ENCODE measurements around the gene SEC14L1.
A peak's percentile ranks its signal among the peaks of the same experiment; 100 is the strongest.

Gene SEC14L1

GRCh38 chr17:77129568-77130301 is 11.0 kb upstream of the SEC14L1 start:
- DNase-seq = no peak
- Histone ChIP-seq H3K9me3 (ENCODE audit: insufficient read depth, low read depth, low read length) (peaks cover 1% of the 10 kb centered on the region), H4K12ac (ENCODE audit: low read depth, low read length) (no peak overlapping the region), H3K4me3 (ENCODE audit: low read depth, low read length) (no peak overlapping the region), H3K27ac (ENCODE audit: low read depth, low read length) (no peak overlapping the region), H3K4me2 (ENCODE audit: low read length) (no peak overlapping the region), H3K36me3 (ENCODE audit: control insufficient read depth in 1 of 2, insufficient read depth in 2 of 2, low read length in 2 of 2) (no peaks in the 10 kb centered on the region), H2BK12ac (ENCODE audit: low read length) (no peak overlapping the region), H3K23ac (ENCODE audit: low read length) (no peak overlapping the region), H2AK5ac (ENCODE audit: low read length) (no peak overlapping the region), H2BK120ac (ENCODE audit: insufficient read depth, low read length, poor library complexity) (peak overlapping the region; percentile 17), H3K14ac (ENCODE audit: low read length) (no peak overlapping the region), H3K27me3 (ENCODE audit: insufficient read depth, low read length) (no peaks in the 10 kb centered on the region), H3K79me2 (ENCODE audit: control insufficient read depth, insufficient read depth, low read length, poor library complexity) (no peaks in the 10 kb centered on the region), H3K4me1 (ENCODE audit: control insufficient read depth in 1 of 2, insufficient read depth in 2 of 2, low read length in 2 of 2) (peaks cover 0 to 2% of the 10 kb centered on the region in 2 experiments), H3K9ac (ENCODE audit: low read length) (no peak overlapping the region), H3K4ac (ENCODE audit: low read depth, low read length) (no peak overlapping the region), H4K8ac (ENCODE audit: low read depth, low read length) (no peak overlapping the region), H3K18ac (ENCODE audit: low read length) (no peak overlapping the region), H2AFZ (ENCODE audit: insufficient read depth, low read length, poor library complexity) (no peak overlapping the region), H3K79me1 (ENCODE audit: low read length) (peaks cover 2% of the 10 kb centered on the region), H4K91ac (ENCODE audit: low read depth, low read length) (no peak overlapping the region), H2BK5ac (ENCODE audit: low read depth, low read length, poor library complexity) (no peak overlapping the region)
- WGBS (ENCODE audit: extremely low coverage, insufficient coverage, insufficient read length) = no CpG with 5 or more reads among the region's 13 CpGs

DNA sequence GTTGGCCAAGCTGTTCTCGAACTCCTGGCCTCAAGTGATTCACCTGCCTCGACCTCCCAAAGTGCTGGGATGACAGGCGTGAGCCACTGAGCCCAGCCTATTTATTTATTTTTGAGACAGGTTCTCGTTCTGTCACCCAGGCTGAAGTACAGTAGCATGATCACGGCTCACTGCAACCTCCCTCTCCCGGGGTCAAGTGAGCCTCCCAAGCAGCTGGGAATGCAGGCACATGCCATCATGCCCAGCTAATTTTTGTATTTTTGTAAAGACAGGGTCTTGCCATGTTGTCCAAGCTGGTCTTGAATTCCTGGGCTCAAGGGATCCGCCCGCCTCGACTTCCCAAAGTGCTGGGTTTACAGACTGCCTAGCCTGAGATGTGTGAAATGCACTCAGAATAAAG is 10.2 kb upstream of the SEC14L1 start:
- peaks cover 1% of the 10 kb centered on the region for H3K9me3 ChIP-seq (ENCODE audit: insufficient read depth, low read depth, low read length)
- H3K4me2 ChIP-seq (ENCODE audit: low read length) = no peak overlapping the region
- H3K79me1 ChIP-seq (ENCODE audit: low read length) = peaks cover 2% of the 10 kb centered on the region
- H4K12ac ChIP-seq (ENCODE audit: low read depth, low read length) = no peak overlapping the region
- H3K18ac ChIP-seq (ENCODE audit: low read length) = no peak overlapping the region
- no peak overlapping the region for H2BK5ac ChIP-seq (ENCODE audit: low read depth, low read length, poor library complexity)
- no peaks in the 10 kb centered on the region for H3K79me2 ChIP-seq (ENCODE audit: control insufficient read depth, insufficient read depth, low read length, poor library complexity)
- no peak overlapping the region for H3K4me3 ChIP-seq (ENCODE audit: low read depth, low read length)
- no peak overlapping the region for H2AFZ ChIP-seq (ENCODE audit: insufficient read depth, low read length, poor library complexity)
- H3K9ac ChIP-seq (ENCODE audit: low read length) = no peak overlapping the region
- H3K4ac ChIP-seq (ENCODE audit: low read depth, low read length) = no peak overlapping the region
- H4K8ac ChIP-seq (ENCODE audit: low read depth, low read length) = no peak overlapping the region
- no peak overlapping the region for H3K27ac ChIP-seq (ENCODE audit: low read depth, low read length)
- H4K91ac ChIP-seq (ENCODE audit: low read depth, low read length) = no peak overlapping the region
- H3K4me1 ChIP-seq (ENCODE audit: control insufficient read depth in 1 of 2, insufficient read depth in 2 of 2, low read length in 2 of 2) = peaks cover 0 to 2% of the 10 kb centered on the region in 2 experiments
- no peaks in the 10 kb centered on the region for H3K27me3 ChIP-seq (ENCODE audit: insufficient read depth, low read length)
- H2AK5ac ChIP-seq (ENCODE audit: low read length) = no peak overlapping the region
- H3K23ac ChIP-seq (ENCODE audit: low read length) = no peak overlapping the region
- H3K36me3 ChIP-seq (ENCODE audit: control insufficient read depth in 1 of 2, insufficient read depth in 2 of 2, low read length in 2 of 2) = no peaks in the 10 kb centered on the region
- no peak overlapping the region for H2BK120ac ChIP-seq (ENCODE audit: insufficient read depth, low read length, poor library complexity)
- WGBS (ENCODE audit: extremely low coverage, insufficient coverage, insufficient read length) = no CpG with 5 or more reads among the region's 9 CpGs
- no peak overlapping the region for H3K14ac ChIP-seq (ENCODE audit: low read length)
- no peak overlapping the region for H2BK12ac ChIP-seq (ENCODE audit: low read length)
- no peak for DNase-seq

GRCh38 chr17:77131904-77132303 is 8.9 kb upstream of the SEC14L1 start:
- Histone ChIP-seq H3K4me2 (ENCODE audit: low read length) (no peak overlapping the region), H3K36me3 (ENCODE audit: control insufficient read depth in 1 of 2, insufficient read depth in 2 of 2, low read length in 2 of 2) (no peaks in the 10 kb centered on the region), H4K91ac (ENCODE audit: low read depth, low read length) (no peak overlapping the region), H2BK5ac (ENCODE audit: low read depth, low read length, poor library complexity) (no peak overlapping the region), H2AK5ac (ENCODE audit: low read length) (no peak overlapping the region), H3K9me3 (ENCODE audit: insufficient read depth, low read depth, low read length) (peaks cover 3% of the 10 kb centered on the region), H3K27me3 (ENCODE audit: insufficient read depth, low read length) (no peaks in the 10 kb centered on the region), H3K27ac (ENCODE audit: low read depth, low read length) (no peak overlapping the region), H3K4me1 (ENCODE audit: control insufficient read depth in 1 of 2, insufficient read depth in 2 of 2, low read length in 2 of 2) (peaks cover 0 to 2% of the 10 kb centered on the region in 2 experiments), H2BK12ac (ENCODE audit: low read length) (no peak overlapping the region), H4K12ac (ENCODE audit: low read depth, low read length) (no peak overlapping the region), H3K9ac (ENCODE audit: low read length) (no peak overlapping the region), H3K79me2 (ENCODE audit: control insufficient read depth, insufficient read depth, low read length, poor library complexity) (no peaks in the 10 kb centered on the region), H2BK120ac (ENCODE audit: insufficient read depth, low read length, poor library complexity) (no peak overlapping the region), H3K4me3 (ENCODE audit: low read depth, low read length) (no peak overlapping the region), H2AFZ (ENCODE audit: insufficient read depth, low read length, poor library complexity) (no peak overlapping the region), H3K23ac (ENCODE audit: low read length) (no peak overlapping the region), H4K8ac (ENCODE audit: low read depth, low read length) (no peak overlapping the region), H3K18ac (ENCODE audit: low read length) (no peak overlapping the region), H3K14ac (ENCODE audit: low read length) (no peak overlapping the region), H3K79me1 (ENCODE audit: low read length) (peaks cover 2% of the 10 kb centered on the region), H3K4ac (ENCODE audit: low read depth, low read length) (no peak overlapping the region)
- peak; percentile 62 to 73 for DNase-seq
- WGBS (ENCODE audit: extremely low coverage, insufficient coverage, insufficient read length) = no CpG with 5 or more reads among the region's 5 CpGs

DNA sequence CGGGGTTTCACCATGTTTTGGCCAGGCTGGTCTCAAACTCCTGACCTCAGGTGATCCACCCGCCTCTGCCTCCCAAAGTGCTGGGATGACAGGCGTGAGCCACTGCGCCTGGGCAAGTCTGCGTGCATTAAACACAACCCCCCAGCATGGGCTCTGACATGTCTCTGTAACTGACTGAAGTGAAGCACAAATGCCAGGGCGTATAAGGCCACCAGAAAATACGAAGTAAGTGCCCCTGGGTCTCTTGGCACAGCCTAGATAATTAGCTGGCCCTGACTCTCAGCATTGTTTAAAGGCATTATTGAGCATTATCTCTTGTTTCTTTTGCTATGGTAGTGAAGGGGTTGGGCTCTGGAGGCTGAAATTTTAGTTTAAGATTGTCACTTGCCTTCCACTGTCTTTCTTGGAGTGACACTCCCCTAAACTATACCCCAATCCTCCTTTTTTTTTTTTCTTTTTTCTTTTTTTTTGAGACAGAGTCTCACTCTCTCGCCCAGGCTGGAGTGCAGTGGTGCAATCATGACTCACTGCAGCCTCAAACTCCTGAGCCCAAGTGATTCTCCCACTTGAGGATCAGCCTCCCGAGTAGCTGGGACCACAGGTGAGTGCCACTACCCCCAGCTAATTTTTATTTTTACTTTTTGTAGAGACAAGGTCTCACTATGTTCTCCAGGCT is 8.2 kb upstream of the SEC14L1 start:
- peaks cover 6% of the 10 kb centered on the region for H3K9me3 ChIP-seq (ENCODE audit: insufficient read depth, low read depth, low read length)
- no peak overlapping the region for H2BK5ac ChIP-seq (ENCODE audit: low read depth, low read length, poor library complexity)
- H4K12ac ChIP-seq (ENCODE audit: low read depth, low read length) = no peak overlapping the region
- H4K91ac ChIP-seq (ENCODE audit: low read depth, low read length) = no peak overlapping the region
- no peak overlapping the region for H3K23ac ChIP-seq (ENCODE audit: low read length)
- no peak overlapping the region for H3K9ac ChIP-seq (ENCODE audit: low read length)
- H3K79me1 ChIP-seq (ENCODE audit: low read length) = peaks cover 2% of the 10 kb centered on the region
- H2AK5ac ChIP-seq (ENCODE audit: low read length) = no peak overlapping the region
- H3K4ac ChIP-seq (ENCODE audit: low read depth, low read length) = no peak overlapping the region
- H3K4me2 ChIP-seq (ENCODE audit: low read length) = no peak overlapping the region
- H3K27me3 ChIP-seq (ENCODE audit: insufficient read depth, low read length) = no peaks in the 10 kb centered on the region
- peak in 1 of 2 donors; percentile 48 for DNase-seq
- WGBS (ENCODE audit: extremely low coverage, insufficient coverage, insufficient read length) = no CpG with 5 or more reads among the region's 9 CpGs
- no peak overlapping the region for H3K18ac ChIP-seq (ENCODE audit: low read length)
- no peaks in the 10 kb centered on the region for H3K36me3 ChIP-seq (ENCODE audit: control insufficient read depth in 1 of 2, insufficient read depth in 2 of 2, low read length in 2 of 2)
- H3K14ac ChIP-seq (ENCODE audit: low read length) = no peak overlapping the region
- no peak overlapping the region for H2AFZ ChIP-seq (ENCODE audit: insufficient read depth, low read length, poor library complexity)
- no peak overlapping the region for H2BK120ac ChIP-seq (ENCODE audit: insufficient read depth, low read length, poor library complexity)
- no peak overlapping the region for H3K4me3 ChIP-seq (ENCODE audit: low read depth, low read length)
- H3K79me2 ChIP-seq (ENCODE audit: control insufficient read depth, insufficient read depth, low read length, poor library complexity) = no peaks in the 10 kb centered on the region
- peaks cover 0 to 2% of the 10 kb centered on the region in 2 experiments for H3K4me1 ChIP-seq (ENCODE audit: control insufficient read depth in 1 of 2, insufficient read depth in 2 of 2, low read length in 2 of 2)
- H2BK12ac ChIP-seq (ENCODE audit: low read length) = no peak overlapping the region
- H4K8ac ChIP-seq (ENCODE audit: low read depth, low read length) = no peak overlapping the region
- no peak overlapping the region for H3K27ac ChIP-seq (ENCODE audit: low read depth, low read length)

Measured in trophoblast cell (in vitro differentiated cells and primary cell).